NCI-H187 (cell line): Measurements from ENCODE around the gene PANK1.

Experiments
- DNase-seq, 2 experiments: peaks; one replicate each; lab custom pipeline; 2025; lab: John Stamatoyannopoulos, UW

PANK1 gene

GRCh38 chr10:89644967-89645741 lies at the start of gene PANK1:
TSS of gene PANK1 (minus strand) at chr10:89645242. CDS start at chr10:89644891, 351 bp downstream.
- peak; percentile 56 to 57 for DNase-seq

- no peak for DNase-seq
These were observed 48.1 kb upstream of the PANK1 start for GRCh38 chr10:89693176-89693575.

DNA sequence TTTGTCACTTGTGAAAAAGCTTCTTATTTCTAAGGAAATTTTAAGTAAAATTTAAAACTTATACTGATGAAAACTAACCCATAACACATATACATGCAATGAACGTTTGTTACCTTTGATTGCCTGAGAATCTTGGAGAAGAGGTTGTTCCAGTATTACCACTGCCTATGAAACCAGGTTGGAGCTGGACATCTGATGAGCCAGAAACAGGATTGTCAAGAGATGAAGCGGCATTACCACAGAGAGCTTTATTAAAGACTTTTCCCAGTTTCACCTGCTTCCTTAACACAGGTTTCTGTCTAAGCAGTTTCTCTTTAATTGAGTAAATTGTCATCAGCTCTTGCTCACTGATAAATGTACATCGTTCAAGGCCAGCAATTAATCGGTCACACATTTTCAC lies 47.4 kb upstream of the PANK1 start:
- DNase-seq = no peak

DNA sequence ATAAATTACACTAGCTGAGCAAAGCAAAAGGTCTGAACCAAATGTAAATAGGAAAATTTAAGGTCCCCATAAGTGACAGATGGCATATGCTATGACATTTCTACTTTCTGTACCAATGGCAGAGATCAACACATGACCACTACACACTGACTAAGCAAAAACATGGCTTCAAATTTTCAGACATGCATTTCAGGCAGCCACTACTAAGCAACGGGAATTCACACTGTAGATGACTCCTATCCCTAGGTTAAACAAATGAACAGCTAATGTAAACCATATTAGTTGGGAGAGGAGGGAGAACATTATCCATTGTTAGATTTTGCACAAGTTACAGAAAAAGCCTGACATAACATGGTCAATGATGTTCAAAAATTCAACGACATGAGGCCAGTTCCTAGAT lies 45.0 kb upstream of the PANK1 start:
- no peak for DNase-seq

- no peak for DNase-seq
These were observed 40.9 kb upstream of the PANK1 start for GRCh38 chr10:89685936-89686335.

DNA sequence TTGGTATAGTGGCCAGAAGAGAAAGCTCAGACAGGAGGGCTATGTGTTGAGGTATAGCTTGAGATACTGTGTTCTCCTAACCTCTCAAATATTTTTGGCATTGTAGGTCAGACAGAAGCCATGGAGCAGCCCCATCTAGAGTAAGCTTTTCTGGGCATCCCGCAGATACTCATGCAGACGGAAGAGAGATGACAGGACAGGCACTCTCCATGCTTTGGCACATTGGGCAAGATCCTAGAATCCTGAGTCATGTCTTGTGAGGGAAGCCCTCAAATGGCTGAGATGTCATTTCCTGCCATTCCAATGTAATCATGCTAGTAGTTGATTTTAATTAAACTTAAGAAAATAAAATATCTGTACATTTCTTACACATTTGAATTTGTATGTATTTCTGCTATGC lies 39.6 kb upstream of the PANK1 start:
- DNase-seq = no peak

DNA sequence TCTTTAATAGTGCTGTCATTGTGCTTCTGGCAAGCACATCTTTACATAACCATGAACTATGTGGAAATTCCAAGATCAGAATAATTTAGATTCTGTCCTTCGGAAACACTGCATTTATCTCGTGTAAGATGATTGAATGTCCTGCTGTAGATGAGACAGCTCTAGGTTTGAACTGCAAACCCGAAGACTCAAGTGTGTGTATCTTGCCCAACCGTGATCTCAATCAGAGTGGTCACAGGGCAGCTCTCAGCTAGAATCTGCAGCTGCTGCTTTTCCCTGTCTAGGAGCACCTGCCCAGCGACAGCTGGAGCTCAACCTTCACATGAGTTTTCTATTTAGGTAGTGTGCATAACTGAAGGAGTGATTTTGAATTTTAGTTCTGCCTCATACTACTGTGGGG lies 38.8 kb upstream of the PANK1 start:
- peak; percentile 20 to 57 for DNase-seq

DNA sequence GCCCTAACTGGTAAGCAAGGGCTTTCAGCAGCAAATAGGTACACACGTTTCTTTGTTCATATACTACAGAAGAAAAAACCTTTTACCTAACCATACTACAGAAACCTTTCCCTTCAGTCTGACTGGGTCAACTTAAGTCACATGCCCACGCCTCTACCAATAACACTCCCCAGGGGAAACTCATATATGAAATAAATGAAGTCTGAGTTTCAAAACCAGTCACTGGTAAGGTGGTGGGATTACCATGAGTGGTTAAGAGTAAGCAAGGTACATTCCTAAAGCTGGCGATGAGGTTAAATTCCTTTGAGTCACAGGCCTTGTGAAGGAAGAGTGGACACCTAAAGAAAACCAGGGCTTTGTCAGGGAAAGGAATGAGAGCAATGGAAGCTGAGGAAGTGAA lies 34.9 kb upstream of the PANK1 start:
- no peak for DNase-seq

- no peak for DNase-seq
These were observed 32.3 kb upstream of the PANK1 start for GRCh38 chr10:89677341-89677740.

DNA sequence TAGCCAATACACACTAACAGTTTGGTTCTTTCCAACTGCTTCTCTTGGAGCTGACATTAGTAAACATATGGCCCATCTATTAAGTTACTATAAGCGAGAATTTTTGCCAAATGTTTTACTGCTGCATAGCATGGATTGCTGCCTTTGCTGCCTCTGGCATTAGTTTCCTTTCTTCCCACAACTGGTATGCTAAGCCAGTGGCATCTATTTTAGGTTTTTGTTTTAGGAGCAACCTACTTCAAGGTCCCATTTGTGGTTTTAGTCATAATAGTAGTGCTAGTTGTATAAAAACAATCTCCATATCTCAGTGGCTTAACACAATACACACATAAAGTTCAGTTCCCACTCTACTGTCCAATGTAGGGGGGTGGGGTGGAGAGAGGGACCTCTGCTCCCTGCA lies 25.9 kb upstream of the PANK1 start:
- no peak for DNase-seq

- no peak for DNase-seq
These were observed 24.9 kb upstream of the PANK1 start for GRCh38 chr10:89669985-89670384.

GRCh38 chr10:89668386-89669071 lies 23.5 kb upstream of the PANK1 start:
- no peak for DNase-seq

- DNase-seq = no peak
These were observed 21.1 kb upstream of the PANK1 start for GRCh38 chr10:89666138-89666537.

DNA sequence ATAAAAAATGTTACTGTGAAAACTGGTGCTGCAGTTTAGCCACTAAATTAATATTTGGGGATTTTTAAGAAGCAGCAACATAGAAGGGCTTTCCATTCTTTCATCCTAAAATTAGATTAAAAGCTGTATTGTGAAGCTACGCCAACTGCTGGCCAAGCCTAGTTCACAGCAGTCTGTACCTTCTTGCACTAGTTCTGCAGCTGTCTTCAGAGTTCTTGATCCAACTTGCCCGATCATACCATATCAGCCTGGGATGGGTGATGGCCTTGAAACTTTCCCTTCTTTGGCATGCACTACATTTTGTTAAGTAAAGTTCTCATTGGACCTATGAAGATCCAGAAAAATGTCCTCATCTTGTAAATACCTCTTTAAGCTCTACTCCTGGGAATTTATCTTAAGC lies 20.3 kb upstream of the PANK1 start:
- DNase-seq = no peak

- DNase-seq = no peak
These were observed 19.2 kb upstream of the PANK1 start for GRCh38 chr10:89664203-89664602.

DNA sequence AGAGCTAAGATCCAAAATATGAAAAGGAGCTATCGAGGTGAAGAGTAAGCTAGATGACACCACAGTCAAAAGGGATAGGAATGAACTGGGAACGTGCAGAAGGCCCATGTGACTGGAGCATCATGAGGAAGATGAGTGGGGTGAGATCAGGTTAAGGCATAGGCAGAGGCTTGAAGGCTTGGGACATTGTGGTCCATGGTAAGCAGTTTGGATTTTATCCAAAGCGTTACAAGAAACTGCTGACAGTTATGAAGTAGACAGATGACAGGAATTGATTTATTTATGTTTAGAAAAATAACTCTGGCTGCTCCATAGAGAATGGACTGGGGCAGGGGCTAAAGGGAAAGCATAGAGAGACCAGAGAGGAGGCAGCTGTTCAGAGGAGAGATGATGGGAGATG lies 18.1 kb upstream of the PANK1 start:
- no peak for DNase-seq

DNA sequence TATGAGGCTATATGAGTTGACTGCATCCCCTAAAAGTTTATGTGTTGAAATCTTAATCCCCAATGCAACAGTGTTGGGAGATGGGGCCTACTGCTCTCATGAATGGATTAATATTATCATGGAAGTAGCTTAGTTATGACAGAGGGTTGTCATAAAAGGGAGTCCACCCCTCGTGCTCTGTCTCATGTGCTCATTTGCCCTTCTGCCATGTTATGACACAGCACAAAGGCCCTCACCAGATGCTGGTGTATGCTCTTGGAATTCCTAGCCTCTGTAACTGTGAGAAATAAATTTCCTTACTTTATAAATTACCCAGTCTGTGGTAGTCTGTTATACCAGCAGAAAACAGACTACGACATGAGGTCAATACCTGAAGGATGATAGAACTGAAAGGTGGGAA lies 17.6 kb upstream of the PANK1 start:
- DNase-seq = no peak

DNA sequence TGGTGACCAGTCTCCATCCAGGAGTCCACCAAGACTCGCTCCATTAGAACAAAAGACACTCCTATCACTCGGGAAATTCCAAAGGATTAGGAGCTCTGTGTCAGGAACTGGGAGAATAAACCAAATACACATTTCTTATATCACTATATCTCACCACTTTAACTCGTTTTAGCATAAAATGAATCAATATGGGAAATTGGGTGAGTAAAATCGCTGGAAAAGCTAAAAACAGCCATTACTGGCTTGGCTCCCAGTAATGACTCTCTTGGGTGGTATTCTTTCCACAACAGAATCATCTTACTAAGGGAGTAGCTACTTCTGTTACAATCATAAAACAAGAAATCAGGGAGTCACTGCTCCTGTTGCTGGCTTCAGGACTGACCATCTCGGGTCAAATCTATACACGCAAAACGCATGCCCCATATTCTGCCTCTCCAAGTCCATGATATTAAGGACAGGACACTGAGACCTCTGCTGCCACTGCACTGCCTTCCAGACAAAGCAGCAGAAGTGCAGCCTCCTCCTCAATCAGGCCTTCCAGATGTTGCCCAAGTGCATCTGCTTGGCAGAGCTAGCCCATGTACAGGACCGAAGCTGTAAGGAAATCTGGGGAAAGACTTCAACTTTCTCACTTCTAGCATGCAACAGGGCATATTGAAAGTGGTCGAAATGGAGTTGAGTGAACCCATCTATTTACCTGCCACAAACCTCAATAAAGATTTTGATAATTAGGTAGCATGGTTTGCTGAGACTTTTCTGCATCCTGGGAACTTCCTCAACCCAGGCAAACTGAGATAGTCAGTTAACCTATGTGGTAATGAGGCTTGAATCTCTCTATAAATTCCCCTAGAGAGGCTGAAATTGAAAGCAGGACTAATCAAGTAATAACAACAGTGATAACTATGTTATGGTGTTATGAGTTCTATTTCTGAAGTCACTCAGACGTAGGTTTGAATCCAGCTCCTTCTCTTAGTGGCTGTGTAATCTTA lies 14.4 kb upstream of the PANK1 start:
- no peak for DNase-seq

DNA sequence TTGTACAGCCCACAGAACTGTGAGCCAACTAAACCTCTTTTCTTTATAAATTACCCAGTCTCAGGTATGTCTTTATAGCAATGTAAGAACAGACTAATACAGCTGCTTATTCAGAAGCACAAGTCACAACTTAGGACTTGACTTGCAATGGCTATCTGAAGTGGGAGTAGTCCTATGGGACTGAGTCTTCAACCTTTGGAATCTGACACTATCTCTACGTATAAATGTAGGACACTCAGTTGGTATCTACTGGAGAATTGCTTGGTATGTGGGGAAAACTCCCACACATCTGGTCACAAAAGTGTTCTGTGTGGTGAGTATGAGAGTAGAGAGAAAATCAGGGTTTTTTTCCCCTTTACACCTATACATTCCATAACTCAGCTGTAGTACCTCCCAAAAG lies 12.3 kb upstream of the PANK1 start:
- DNase-seq = no peak

- no peak for DNase-seq
These were observed 10.7 kb upstream of the PANK1 start for GRCh38 chr10:89655722-89656121.

DNA sequence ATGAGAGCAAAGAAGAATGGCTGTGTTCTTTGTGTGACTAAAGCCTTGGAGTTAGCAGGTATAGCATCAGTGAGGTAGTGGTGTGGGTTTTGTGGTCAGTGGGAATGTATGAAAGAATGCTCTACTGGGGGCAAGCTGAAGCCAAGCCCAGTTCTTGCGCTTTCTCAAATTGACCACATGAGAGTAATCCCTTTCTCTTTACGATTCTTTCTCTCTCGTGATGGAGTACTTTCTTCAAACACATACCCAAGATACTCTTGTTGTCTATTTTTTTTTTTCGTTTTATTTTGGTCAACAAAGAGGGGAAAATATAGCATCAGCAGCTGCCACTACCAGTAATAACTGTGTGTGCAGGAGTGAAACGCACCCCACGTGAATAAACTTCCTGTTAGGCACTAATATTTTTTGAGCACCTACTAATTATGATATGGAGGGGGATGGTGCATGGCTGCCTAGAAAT lies 8.4 kb upstream of the PANK1 start:
- DNase-seq = no peak

- DNase-seq = no peak
These were observed 7.8 kb upstream of the PANK1 start for GRCh38 chr10:89652806-89653370.
